GM19328 (cell line): ENCODE results near the gene TNN.

Experiments
- ATAC-seq: cut with Tn5 transposase; IDR thresholded peaks from one replicate; pipeline ENCODE4 v1.9.1; 2021; ENCODE audit warnings: mild to moderate bottlenecking, moderate library complexity; ENCODE audit not compliant: unreplicated experiment

TNN gene

DNA sequence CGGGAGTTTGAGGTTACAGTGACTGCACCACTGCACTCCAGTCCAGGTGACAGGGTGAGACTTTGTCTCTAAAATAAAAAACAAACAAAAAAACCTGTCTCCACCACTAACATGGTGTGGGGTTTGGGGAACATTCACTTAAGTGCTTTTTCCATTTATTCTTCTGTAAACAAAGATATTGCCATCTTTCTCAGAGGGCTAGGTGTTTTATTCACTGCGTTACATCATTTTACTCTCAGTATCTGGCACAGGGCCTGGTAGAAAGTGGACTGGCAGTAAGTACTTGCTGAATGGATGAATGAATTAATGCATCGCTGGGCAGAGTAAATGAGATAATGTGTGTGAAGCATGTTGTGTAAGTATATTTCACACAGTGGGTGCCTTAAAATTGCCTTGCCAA, 104.9 kb downstream of the TNN start:
- ATAC-seq = no peak

DNA sequence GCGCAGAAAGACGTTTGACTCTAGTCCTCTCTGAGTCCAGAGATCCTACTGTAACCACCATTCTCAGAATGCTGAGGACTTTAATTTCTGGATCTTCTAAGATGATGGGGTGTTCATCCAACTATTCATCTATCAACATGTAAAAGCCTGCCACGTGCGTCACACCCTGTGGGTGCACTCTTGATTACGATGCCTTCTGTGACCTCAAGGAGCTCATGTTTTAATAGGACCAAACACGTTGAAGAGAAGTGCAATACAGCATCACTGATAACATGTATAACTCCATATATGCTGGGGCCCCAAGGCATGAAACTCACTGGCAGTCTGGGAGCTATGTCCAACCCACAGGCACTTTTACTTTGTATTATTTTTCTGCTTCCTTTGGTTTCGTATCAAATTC, 105.9 kb downstream of the TNN start:
- no peak for ATAC-seq

DNA sequence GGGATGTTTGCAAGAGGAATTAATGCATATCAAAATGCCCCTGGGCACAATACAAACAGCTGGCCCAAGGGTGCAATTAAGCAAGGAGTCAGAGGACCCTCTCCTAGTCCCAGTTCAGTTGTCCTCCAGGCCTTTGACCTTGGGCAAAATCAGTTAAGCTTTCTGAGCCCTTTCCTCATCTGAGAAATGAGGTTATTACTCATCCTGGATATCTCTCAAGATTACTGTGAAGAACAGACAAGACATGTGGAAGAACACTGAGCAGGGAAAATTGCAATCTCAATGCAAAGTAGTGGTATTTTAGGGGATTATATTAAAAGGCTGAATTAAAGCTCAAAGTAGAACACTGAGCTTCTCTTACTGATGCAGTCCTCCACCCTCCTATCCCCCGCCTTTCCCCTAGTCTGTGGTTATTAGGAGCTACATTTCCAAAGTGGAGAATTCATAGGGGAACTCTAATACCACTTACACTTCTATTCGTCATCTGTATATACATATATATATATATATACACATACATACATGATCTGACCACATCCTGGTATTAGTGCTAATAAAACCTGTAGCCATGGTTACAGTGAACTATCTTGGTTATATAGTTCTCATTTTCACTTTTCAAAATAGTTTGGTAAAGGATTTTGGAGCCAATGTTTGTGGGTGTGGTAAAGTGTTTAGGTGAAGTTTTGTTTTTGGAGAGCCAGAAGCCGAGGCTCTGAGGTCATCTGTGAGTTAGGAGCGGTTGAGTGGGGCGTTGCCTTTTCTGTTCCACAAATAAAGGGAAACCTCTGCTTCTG, 106.9 kb downstream of the TNN start:
- ATAC-seq = peak; percentile 70

DNA sequence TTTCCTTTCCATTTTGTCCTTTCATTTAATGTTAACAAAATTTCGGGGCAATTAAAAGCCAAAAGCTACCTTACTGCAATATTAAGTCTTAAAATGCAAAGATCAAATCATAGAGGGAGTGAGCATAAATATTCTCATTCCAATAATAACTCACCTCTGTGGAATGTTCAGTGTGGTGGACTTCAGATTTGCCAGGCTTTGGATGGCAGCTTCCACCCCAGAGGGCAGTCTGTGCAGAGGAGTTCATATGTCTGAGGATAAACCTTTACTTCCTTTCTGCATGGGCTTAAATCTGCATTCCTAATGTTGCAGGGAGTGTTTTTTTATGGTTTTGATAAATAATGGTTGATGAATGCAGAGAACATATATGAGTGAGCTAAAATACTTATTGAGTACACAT, 108.6 kb downstream of the TNN start:
- no peak for ATAC-seq

DNA sequence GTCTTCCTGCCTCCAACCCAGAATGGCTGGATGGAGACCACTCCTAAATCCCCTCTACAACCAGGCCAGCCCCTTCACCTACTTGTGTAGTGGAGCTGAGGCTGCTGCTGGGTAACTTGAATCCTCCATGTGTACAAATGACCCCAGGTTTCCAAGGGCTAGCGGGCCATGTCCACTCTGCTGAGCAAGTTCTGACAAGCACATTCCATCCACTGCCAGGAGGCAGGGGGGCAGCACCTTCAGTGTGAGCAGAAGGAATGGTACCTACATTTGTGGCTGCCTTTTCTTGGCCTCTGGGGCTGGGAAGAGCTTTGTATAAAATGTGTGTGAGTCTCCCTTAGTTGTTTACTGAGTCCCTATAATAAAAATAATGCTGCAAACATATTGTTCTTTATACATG, 110.4 kb downstream of the TNN start:
- ATAC-seq = no peak

DNA sequence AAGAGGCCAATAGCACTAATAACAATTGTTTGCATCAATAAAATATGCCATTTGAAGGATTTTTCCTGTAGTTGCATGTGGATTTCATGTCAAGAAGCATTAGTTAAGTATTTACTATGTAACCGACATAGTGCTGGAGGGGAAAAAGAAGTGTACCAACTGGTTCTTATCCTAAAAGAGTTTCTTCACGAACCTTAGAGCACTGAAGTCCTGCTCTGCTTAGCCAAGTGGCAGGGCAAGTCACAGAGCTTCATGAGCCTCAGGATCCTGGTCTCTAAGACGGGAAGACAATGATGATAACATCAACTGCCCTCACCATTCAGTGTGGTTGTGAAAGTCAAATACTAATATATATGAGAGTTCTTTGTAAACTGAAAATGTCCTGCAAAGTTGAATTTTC, 110.8 kb downstream of the TNN start:
- ATAC-seq = no peak

DNA sequence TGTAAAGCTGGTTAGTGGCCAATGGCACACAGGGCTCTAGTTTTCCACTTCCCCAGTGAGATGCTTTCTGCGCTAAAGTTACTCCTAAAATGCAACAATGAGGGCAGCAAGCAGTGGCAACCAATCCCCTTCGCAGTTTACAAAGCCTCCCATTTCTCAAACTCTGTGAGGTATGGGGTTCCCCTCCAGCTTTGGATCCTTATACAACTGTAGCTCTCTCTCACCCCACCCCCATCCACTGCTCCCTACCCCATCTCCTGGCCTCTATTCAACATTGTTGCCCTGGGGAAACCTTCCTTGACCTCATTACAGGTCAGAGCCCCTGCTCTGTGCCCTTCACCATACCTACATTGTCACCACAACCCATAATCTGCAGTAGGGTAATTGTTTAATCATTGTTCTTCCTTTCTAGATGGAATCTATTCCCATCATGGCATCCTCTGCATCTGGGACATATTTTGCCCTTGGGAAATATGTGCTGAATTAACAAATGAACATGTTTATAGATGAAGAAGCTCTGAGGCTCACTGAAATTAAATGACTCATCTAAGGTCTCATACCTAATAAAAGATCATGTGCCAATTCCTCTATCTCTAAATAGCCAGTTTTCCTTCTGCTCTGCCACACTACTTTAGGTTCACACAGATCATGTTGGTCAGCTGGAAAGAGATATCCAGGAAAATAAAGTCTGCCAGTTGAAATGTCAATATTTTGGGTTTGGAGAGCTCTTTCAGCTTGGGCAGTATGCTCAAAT, 112.4 kb downstream of the TNN start:
- ATAC-seq = no peak

DNA sequence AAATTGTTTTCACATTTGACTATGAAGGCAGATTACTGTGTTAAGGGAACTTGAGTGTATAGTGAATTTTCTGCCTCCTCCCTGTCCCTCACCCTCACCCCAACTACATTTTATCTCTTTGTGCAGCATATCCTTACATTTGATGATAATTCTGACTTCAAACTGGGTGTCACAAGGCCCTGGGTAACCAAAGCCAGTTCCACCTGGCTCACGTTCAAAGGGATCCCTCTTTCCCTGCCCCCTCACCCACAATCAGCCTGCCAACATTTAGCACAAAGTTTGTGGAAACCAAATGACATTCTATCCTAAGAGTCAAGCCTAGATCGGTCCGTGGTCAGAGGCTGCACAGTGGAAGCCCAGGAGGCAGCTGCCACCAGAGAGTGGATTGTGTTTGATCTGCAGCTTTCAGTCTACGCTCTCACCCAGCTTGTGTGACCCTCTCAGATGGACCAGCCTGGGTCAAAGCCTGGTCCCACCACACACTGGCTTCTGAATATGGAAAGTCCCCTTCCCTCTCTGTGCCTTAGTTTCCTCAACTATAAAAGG, 114.6 kb downstream of the TNN start:
- ATAC-seq = no peak

DNA sequence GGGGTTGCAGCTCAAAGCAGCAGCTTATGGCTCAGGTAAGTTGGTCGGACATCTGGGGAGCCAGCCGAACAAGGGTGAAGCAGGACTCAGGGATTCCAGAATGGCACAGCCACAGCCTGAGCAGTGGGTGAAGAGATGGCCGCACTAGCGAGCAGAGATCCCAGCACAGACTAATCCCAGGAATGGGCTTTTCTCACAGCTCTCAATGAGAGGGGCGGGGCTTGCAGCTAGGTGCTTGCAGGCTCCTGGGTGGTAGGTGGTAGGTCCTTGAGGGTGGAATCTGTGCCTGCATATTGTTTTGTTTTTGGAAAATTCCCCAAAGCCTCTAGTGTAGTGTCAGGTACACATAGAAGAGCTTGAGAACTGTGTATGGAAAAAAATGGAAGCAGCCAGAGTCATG, 116.0 kb downstream of the TNN start:
- no peak for ATAC-seq

DNA sequence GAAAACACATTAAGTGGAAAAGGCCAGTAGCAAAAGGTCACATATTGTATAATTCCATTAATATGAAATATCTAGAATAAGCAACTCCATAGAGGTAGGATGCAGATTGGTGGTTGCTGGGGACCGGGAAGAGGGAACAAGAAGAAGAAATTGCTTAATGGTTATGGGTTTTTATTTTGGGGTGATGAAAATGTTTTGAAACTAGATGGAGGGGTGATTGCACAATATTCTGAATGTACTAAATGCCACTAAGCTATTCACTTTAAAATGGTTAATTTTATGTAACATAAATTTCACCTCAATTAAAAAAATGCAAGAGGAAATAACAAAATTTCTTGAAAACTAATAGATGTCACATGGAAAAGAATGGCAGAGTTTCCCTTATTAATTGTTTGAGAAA, 118.3 kb downstream of the TNN start:
- no peak for ATAC-seq

DNA sequence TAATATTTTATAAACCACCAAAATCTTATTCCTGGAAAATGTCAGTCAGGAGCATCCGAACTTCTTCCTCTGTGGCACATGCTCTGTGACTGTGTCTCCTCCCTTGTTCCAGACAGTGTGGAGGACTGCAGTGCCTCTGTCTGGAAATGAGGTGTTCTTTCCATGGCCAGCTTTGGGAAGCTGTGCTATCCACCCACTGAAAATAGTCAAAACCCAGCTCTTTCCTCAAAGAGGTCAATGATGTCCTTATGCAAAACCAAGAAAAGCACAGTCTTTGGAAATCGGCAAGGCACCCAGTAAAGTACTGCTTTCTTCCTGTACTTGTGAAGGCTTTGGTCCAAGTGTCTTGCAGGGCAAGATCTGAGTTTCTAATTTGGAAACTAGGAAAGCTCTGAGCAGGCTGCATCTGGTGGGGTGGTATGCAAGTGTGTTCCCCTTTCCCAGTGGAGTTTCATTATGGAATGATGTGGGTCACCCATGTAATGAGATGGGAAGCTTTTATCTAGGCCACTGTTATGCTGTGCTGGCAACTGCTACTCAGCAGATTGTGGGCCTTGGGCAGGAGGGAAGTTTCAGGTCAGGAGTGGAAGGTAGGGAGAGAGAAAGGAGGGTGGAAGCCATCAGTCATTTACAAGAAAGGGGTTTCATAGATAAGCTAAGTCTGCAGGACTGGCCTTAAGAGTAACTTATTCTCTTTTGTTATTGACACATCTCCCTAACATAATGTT, 119.0 kb downstream of the TNN start:
- ATAC-seq = no peak

DNA sequence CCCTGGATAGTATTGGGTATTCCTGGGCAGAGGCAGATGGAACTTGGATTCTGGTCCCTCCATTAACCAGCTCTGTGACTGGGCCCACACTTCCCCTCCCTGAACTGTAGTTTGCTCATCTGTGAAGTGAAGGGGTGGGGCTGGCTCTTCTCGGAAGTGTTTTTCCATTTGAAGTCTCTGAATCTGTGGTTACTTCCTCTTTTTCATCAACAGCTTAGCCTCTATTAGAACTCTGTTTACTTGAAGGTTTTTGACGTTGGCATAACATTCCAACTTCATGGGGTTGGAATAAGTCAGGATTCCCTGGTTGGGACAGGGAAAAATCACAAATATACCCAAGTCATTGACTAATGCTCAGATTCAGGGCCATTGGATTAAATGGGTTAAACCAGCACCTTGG, 121.3 kb downstream of the TNN start:
- ATAC-seq = peak; percentile 57

DNA sequence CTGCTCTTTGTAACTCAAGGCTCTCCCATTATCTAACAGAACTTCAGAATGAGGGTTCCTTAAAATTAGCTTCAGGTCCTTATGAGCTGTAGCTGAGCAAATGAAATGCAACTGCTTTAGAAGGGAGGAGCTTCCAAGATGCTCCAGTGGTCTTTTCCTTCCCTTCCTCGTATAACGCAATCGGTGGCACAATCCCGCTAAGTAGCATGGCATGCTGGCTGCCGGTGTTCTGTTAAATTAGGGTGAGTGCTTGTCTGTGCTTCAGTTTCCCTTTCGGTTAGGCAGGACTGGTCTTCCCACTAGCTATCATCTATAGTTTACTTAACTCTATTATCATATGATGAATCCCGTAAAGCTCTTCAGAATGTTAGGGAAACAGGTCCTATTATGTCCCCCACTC, 124.0 kb downstream of the TNN start:
- peak; percentile 29 for ATAC-seq

DNA sequence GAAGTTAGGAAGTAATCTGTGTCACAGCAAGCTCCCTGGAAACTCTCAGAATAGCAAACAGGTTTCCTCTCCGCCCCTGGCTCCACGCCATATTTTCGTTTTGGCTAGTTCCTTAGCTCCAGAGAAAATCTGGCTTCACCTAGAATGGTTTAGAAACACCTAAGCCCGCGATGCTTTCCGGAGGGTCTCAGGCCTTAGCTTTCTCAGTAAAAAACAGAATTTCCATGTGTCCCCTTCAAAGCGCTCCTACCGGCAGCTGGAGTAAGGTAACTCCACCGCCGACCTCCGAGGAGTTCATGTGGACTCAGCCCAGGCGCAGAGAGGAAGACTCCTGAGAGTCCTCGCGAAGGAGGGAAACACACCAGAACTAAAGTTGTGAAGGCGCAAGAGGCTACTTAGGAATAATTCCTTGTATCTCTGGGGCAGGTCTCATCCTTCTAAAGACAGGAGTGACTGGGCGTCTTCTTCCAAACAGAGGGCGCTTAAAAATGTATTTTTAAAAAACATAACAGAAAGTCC, 124.5 kb downstream of the TNN start:
- no peak for ATAC-seq

DNA sequence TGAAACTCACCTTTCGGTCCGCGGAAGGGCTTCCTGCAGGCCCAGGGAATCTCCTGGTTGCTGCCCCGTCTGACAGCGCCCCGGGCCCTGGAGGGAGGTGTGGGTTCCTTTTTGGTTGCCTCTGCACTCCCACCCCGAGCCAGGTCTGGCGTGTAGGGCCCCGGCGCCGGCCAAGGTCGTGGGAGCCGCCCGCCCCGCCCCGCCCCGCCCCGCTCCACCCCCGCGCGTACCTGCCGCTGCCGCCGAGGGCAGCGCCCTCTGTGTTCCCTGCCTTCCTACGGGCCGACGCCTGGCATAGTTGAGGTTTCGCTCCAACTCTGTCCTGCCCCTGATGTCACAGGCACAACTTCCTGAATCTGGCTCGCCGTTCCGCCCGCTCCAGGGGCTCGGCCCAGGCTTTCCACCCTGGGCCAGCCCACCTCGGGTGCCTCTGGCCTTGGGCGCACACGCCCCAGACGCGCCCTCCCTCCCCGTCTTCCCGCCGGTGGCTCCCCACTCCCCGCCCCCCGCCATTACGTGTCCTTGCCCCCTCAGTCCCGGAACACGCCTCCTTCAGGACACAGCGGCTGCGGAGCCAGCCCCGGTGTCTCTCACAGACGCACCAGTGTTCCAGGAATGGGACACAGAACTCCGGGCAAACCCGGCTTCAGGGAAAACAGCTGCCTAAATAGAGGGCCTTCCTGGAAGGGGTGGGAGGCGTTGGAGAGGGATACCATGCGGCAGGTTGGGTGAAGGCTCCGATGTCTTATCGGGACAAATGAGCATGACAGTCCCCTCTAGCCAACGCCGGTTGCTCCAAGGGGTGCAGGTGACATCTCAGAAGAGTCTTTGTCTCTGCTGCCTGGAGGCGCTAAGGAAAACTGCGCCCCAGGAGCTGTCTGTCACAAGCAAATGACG, 125.2 kb downstream of the TNN start, which contains the start of gene KIAA0040:
Gene KIAA0040 (minus strand): TSS at position 147 of the 897 bp plus-strand sequence. CDS start 31,763 bp downstream, outside the sequence.
- ATAC-seq = peak; percentile 51

DNA sequence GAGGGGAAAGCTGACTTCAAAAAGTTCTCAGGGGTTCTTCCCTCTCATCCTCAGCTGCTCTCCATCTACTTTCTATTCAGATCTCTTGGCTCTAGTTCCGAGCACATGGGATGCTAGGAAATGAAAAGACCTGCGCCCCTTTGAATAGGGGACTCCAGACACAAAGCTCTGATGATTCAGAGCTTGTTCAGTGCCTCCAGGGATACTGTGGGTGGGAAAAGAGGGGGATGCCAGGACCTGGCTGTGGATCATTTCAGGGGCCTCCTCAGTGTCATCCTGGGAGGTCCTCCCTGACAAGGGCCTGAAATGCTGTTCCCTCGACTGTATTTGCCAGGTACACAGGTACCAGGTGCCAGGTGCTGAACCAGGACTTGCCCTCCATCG, 125.9 kb downstream of the TNN start:
- no peak for ATAC-seq

DNA sequence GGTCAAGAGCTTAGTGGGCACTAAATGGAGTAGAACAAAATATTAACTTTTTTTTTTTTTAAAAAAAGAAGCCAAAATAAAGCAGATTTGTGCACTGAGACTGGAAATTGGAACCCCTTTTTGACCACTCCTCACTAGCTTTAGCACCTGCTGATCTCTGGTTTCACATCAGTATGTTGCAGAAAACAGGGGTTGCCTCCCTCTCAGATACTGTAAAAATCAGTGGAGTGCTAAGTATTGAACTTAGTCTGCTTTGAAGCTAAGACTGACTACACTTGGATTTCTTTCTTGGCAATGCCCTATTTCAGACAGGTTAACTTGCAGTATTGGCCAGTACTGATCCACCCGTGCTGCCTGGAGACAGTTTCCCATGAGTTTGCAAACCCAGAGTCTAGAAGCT, 127.6 kb downstream of the TNN start:
- no peak for ATAC-seq

DNA sequence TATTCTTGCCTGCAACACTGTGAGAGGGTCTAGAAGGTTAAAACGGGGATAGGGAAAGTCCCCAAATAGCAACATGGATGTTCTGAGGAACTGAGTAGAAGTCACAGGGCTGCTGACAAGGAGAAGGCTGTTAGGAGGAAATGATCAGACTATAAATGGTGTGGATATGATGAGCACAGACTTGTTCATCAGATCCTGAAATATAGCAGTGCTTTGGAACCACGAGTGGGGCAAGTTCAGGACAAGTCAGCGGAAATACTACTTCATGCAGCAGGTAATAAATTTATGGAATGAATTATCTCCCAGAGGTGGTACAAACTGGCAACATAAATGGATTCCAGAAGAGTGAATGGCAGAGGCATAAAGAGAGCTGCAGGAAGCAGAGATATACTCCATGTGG, 128.2 kb downstream of the TNN start:
- ATAC-seq = no peak

DNA sequence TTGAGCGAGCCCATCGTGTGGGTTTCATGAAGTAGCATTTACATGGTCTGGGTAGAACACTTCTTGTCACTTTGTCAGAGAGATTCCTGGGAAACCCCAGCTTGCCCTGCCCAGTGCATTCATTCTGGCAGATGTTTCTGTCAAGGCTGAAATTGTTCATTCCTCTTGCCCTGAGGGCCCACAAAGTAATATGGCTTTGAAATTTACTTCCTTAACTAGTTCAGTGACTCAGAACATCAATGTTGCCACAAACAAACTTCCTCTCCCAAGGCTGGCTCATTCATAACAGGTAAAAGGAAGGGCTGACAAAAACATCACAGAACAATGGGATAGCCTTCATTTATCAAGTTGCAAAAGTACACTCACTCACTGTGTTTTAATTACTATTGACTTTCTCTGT, 129.9 kb downstream of the TNN start:
- ATAC-seq = no peak
